Adrenal gland (tissue), 5 donors: ENCODE data around the gene FBXL20.

Experiments used
- POLR2A ChIP-seq, 2 donors: fragments of 450-650 bp; IDR thresholded peaks; one replicate each; pipeline ENCODE4 v1.6.1; 2017; ENCODE audit warnings: antibody characterized with exemption in 2 of 2, mild to moderate bottlenecking in 2 of 2, moderate library complexity in 1 of 2
- TF ChIP-seq, protein P1 (sequence below), 6 experiments: fragments of 450-650 bp in 4 of 6; fragments of 200-600 bp in 2 of 6; sonication (generic) in 1 of 6; IDR thresholded peaks; 1 replicate in 5 of 6; 2 replicates in 1 of 6; pipeline versions ENCODE4 v1.5.1 to v1.8.0; 2016 to 2021; ENCODE audit warnings: antibody characterized with exemption in 6 of 6, mild to moderate bottlenecking in 2 of 6, moderate library complexity in 1 of 6
- donor health status: DM: no; HTN: no; CAD: no.

DNA sequence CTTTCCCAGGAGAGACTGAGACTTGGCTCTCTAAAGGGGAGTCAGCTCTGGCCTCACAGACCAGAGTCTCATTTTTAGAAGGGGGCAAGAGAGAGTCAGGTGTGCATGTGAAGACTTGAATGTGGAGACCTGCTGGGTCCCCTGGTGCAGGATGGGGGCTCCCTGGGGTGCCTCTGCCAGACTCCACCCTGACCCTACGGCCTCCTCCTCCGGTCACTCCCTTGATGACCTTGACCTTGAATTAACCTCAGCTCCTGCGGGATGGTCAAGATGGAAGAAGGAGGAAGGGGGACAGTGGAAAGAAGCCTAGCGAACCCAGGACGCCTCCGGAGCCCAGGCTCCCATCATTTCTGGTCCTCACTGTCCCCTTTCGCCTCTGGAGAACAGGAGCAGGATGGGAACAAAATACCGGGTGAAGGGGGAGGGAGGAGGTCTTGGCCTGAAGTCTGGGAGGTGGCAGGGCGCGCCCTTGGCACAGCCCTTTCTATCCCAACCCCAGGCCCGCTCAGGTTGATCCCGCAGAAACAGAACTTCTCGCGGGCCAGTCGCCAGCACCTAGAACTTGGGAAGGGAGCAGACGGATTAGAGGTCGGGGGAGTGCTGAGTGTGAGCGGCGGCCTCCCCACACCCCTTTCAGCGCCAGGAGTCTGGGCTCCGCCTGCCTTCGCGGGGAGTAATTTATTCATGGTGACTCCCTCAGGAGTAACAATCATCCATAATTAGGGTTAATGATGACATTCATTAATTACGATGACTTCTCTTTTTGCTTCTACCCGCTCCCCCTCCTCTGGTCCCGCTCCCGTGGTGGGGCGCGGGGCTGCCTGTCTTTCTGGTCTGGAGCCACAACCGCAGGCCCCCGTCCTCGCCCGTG lies 177.3 kb downstream of the FBXL20 start:
- no peak for TF ChIP-seq POLR2A (IDR thresholded peaks at IDR 0.05)
- TF ChIP-seq, protein P1, sequence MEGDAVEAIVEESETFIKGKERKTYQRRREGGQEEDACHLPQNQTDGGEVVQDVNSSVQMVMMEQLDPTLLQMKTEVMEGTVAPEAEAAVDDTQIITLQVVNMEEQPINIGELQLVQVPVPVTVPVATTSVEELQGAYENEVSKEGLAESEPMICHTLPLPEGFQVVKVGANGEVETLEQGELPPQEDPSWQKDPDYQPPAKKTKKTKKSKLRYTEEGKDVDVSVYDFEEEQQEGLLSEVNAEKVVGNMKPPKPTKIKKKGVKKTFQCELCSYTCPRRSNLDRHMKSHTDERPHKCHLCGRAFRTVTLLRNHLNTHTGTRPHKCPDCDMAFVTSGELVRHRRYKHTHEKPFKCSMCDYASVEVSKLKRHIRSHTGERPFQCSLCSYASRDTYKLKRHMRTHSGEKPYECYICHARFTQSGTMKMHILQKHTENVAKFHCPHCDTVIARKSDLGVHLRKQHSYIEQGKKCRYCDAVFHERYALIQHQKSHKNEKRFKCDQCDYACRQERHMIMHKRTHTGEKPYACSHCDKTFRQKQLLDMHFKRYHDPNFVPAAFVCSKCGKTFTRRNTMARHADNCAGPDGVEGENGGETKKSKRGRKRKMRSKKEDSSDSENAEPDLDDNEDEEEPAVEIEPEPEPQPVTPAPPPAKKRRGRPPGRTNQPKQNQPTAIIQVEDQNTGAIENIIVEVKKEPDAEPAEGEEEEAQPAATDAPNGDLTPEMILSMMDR (IDR thresholded peaks at IDR 0.05) = no peak
